ENCODE results near the gene ASPN.

GRCh38 chr9:92432350-92432749 lies 50.0 kb downstream of the ASPN start:
- no peak for TF ChIP-seq ZNF121 (tag by site-specific recombination; IDR thresholded peaks at IDR 0.05)
- no peak for TF ChIP-seq ZNF416 (tag by site-specific recombination; IDR thresholded peaks at IDR 0.05)
- TF ChIP-seq PRDM10 (tag by site-specific recombination; IDR thresholded peaks at IDR 0.05), result no peak
- no peak for TF ChIP-seq BCL6B (tag by site-specific recombination; IDR thresholded peaks at IDR 0.05)
- TF ChIP-seq ZNF26 (tag by site-specific recombination; IDR thresholded peaks at IDR 0.05), result no peak
- TF ChIP-seq CTCF (tag by site-specific recombination; IDR thresholded peaks at IDR 0.05), result no peak
- TF ChIP-seq ZNF350 (tag by site-specific recombination; IDR thresholded peaks at IDR 0.05), result no peak
- no peak for TF ChIP-seq ZBTB1 (tag by site-specific recombination; IDR thresholded peaks at IDR 0.05)
- TF ChIP-seq KLF1 (tag by site-specific recombination; IDR thresholded peaks at IDR 0.05), result no peak
- no peak for TF ChIP-seq HIC1 (tag by site-specific recombination; IDR thresholded peaks at IDR 0.05)
- no peak for TF ChIP-seq ZBTB7A (tag by site-specific recombination; IDR thresholded peaks at IDR 0.05; ENCODE audit: low read depth)
- TF ChIP-seq ZBTB49 (tag by site-specific recombination; IDR thresholded peaks at IDR 0.05; ENCODE audit: low read depth), result no peak
- no peak for TF ChIP-seq ZNF19 (tag by site-specific recombination; IDR thresholded peaks at IDR 0.05; ENCODE audit: low read depth)
